ENCODE data around the gene THSD4.
"Not testable (repeated sequence)": the region's sequence is repeated elsewhere in the genome, so short reads cannot be mapped to it uniquely, and the experiment has no call there.

THSD4 gene

DNA sequence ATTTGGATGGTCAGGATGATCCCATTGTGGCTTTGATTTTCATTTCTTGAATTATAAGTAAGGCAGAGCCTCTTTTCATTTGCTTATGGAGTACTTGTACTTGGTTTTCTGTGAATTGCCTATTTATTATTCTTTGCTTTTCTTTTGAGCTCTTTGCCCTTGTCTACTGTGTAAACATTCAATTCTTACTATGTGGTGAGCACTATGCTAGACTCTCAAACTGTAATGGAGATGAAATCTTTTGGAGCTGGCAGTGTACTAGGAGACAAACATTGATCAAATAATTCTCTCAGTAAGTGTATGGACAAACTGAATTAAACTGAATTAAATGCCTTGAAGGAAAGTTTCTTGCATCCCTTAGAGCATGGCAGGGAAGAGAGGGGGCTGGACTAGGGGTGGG lies 608.1 kb downstream of the THSD4 start:
- DNase-seq (ENCODE audit: low spot score) = no peak

DNA sequence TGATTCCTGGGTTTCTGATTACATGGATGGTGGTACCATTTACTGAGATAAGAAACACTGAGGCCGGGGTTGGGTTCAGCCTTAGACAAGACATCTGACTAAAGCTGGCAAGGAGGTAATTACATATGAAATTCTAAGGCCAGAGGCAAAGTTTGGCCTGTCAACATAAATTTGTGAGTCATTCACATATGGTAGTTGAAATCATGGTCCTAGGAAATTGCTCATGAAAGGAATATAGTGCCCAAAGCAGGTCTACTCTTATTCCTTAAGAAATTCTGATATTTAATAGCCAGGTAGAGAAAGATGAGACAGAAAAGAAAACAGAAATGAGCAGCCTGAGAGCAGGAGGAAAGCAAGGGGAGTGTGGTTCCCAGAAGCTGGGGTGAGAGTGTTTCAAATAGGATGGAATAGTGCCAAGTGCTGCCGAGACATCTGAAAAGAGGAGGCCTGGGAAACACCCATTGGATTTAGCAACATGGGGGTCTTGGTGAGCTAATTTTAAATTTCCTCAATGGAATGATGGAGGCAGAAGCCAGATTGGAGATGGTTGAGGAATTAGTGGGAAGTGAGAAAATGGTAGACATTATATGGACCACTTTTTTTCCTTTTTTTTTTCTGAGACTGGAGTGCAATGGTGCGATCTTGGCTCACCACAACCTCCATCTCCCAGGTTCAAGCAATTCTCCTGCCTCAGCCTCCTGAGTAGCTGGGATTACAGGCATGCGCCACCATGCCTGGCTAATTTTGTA lies 610.1 kb downstream of the THSD4 start:
- DNase-seq (ENCODE audit: low spot score) = not testable (repeated sequence)

DNA sequence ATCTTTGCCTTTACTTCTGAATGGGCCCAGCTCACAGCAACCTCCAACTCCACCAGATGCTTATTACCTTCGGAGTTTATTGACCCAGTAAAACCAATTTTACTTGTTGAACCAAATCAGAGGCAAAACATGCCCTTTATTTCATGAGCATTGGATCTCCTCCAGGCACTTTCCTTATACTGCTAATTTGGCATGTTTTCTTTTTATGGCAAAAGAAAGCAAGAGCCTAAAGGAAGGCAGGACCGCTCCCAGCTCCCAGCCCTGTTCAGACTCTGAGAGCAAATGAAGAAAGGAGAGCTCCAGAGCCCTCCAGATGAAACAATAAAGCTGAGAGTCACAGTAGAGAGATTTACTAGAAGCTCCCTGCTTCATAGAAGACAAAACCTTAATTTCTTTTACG lies 613.6 kb downstream of the THSD4 start:
- DNase-seq (ENCODE audit: low spot score) = no peak

DNA sequence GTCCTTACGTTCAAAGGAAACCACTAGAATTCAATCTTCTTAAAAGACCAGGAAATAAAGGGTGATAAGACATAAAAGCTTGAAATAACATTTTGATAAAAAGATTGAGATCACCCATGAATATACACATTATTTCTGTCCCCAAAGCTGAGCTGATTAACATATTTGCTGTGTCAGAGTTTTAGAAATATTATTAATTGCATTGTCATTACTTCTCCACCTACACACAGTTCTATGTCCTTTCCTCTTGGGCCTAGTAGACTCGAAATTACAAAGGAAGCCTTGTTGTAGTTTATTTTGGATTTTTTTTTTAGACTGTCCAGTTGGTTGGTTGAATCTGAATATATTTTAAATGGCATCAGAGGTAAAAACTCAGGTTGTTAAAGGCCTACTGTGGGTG lies 614.0 kb downstream of the THSD4 start:
- DNase-seq (ENCODE audit: low spot score) = no peak

DNA sequence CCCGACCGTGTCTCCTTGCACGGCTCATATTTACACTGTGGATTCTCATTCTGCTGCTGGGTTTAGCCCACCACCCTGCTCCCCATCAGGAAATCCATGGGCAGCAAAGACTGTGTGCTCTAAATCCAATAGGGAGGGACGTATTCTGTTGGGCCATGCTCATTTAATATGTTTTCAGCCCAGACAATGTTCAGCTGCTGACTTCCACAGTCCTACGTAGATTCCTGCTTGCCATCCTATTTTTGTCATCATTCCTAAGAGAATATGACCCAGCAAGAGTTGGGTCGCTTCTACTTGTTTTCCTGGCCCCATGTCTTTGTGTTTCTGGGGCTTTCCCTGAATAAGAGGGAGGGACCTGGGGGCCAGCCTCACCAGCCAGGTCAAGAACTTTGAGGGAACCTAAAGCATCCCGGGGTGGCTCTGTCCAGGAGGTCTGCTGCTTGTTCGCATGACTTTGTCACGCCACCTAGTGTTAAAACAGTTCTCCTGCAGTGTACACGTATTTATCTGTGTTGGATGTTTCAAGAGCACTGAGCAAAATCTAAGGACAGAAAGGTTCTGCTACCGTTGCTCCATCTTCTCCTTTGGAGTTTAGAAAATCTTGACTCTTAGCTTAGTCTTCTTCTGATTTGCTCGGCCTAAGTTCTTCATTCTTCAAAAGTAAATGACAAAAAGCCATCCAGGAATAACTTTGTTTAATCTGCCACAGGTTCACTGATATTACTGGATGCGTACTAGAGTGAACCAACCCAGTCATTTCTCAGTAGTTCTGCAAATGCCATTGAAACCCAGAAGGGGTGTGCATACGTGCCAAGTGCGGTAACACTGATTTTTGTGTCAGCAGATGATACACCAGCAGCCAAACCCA lies 615.2 kb downstream of the THSD4 start:
- peak; percentile 22 for DNase-seq (ENCODE audit: low spot score)

DNA sequence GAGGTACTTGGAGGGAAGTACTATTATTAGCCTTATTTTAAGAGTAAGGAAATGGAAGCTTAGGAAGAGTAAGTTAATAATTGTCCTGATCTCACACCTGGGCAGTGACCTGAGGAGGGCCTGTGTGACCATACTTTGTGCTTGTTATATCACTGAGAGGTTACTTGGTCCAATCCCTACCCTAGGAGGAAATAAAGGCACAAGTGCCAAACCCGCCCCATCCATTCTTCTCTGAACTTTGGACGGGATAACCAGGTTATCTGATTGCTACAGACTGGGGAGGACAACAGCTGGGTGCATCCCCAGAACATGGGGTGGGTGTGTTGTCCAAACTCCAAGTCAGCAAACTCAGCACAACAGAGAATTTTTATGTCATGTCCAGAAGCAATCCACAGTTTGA lies 617.4 kb downstream of the THSD4 start:
- no peak for DNase-seq (ENCODE audit: low spot score)

DNA sequence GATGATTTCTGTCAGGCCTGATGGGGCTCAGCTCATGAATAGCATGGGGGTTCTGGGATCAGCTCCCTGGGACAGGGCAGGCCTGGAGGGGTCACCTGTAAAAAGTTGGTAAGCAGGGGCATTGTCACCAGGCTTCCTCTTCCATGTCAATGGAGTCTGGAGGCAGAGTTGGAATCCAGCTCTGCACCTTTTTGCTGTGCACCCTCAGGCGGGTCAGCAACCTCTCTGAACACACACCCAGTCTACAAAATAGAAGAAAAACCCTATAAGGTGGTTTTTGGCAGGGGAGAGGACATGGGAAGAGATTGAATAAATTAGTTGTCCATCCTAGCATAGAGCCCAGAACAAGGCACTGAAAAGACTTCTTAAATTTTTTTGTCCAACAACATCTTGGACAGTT lies 617.9 kb downstream of the THSD4 start:
- DNase-seq (ENCODE audit: low spot score) = no peak

DNA sequence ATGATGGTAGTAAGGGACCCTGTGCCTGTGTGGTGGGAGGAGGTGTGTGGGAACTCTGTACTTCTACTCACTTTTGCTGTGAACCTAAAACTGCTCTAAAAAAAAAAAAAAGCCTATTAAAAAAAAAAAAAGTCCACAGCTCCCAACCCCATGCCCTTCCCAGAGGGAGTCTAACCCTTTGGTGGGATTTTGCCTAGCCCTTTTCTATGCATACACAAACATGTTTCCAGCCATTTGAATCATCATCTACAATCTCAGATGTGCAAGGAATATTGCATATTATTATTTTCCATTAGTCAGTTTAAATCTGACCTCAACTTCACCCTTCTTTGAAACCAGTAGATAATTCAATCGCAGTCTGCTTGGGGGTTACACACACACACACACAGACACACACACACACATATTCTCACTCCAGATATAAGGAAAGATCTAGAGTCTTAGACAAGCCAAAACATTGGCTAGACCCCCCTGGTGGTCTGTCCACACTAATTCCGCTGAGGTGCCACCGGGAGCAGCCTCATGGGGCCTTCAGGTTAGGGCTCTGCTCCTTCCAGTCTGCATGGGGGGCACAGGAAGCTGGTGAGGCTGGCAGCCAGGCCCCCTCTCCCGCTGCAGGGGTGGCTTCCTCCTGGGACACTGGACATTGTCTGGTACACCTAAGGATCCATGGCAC lies 619.6 kb downstream of the THSD4 start:
- no peak for DNase-seq (ENCODE audit: low spot score)

DNA sequence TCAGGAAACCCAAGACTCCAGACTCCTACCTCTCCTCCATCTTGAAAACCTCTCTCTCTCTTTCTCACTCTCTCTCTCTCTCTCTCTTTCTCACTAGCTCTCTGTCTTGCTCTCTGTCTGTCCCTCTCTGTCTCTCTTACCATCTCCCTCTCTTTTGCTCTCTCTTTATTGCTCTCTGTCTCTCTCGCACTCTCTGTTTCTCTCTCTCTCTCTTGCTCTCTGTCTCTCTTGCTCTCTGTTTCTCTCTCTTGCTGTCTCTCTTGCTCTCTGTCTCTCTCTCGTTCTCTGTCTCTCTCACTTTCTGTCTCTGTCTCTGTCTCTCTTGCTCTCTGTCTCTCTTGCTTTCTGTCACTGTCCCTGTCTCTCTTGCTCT lies 620.1 kb downstream of the THSD4 start:
- DNase-seq (ENCODE audit: low spot score) = no peak

DNA sequence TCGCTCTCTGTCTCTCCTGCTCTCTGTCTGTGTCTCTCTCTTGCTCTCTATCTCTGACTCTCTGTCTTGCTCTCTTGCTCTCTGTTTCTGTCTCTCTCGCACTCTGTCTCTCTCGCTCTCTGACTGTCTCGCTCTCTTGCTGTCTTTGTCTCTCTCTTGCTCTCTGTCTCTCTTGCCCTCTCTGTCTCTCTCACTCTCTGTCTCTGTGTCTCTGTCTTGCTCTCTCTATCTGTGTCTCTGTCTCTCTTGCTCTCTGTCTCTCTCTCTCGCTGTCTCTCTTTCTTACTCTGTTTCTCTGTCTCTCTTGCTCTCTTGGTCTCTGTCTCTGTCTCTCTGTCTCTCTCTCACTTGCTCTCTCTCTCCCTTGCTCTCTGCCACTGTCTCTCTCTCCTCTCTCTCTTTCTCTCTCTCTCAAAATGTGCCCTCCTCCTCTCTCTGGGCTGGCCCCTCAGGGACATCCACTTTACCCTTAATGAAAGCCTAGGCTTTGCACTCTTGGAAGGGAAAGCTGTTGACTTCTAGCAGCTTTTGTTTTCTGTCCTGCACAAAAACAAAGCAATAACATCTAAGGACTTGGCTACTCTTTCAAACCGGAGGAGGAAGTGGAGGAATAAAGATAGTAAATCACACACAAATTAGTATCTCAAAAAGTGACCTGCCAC lies 621.1 kb downstream of the THSD4 start:
- DNase-seq (ENCODE audit: low spot score) = no peak

DNA sequence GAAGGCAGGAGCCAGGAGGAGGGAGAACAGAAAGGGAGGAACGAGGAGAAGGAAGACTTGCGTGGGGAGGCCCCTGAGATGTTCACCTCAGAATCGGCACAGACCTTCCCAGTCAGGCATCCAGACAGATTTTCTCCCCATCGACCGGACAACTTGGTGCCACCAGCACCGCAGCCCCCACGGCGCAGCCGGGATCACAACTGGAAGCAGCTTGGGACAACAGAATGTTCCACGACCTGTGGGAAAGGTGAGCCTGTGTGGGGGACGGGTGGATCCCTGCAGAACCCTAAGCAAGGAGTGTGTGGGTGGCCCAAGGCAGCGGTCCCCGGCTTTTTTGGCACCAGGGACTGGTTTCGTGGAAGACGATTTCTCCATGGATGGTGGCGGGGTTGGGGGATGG lies 622.5 kb downstream of the THSD4 start:
- DNase-seq (ENCODE audit: low spot score) = no peak

DNA sequence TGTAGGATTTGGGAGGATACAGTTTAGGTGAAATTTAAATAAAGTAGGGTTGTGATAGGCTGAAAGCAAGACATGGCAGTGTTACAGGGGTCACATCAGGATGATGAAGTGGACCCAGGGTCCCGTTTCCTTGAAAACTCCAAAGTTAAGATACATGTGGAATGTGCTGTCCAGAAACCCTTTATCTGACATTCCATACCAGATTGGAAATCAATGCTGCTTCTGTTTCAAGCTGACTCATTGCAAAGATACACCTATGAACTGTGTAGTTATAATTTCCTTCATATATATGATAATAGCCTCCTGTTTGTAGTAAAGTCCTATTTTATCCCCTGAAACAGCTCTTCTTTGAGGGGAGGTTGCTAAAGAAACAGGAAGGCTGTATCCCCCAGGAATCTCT lies 624.1 kb downstream of the THSD4 start:
- no peak for DNase-seq (ENCODE audit: low spot score)

DNA sequence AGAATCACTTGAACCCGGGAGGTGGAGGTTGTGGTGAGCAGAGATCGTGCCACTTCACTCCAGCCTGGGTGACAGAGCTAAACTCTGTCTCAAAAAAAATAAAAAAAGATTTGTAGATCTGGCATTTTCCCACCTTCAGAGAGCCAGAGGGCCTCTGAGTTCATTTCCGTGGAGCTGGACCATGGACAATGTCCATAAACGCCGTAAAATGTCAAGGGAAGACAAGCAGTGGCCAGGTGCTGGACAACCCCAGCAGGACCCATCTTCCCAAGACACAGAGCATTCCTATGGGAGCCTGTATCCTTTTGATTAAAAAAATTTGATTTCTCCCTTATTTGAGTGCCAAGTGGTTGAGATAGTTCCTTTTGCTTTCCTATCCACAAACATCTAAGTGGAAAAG lies 627.7 kb downstream of the THSD4 start:
- DNase-seq (ENCODE audit: low spot score) = no peak

DNA sequence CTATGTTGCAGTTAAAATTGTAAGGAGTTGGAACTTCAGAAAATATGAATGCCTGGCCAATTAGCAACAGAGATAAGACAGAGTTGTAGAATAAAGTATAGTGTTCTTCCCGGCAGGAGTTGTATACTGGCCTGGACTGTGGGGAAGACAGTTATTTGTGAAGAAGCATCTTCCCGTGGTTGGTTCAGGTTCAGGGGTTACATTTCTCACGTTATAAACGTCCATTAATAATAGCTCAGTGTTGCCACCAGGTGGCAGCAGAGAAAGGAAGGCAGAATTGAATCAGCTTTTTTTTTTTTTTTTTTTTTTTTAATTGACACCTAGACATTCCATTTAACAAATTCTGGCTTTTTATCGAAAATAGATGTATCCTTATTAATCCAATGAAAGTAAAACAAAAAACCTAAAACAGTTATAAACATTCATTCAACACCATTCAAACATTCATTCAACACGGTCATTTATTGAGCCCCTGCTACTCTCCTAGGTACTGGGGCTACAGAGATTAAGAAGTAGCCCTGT lies 628.7 kb downstream of the THSD4 start:
- DNase-seq (ENCODE audit: low spot score) = peak; percentile 17

DNA sequence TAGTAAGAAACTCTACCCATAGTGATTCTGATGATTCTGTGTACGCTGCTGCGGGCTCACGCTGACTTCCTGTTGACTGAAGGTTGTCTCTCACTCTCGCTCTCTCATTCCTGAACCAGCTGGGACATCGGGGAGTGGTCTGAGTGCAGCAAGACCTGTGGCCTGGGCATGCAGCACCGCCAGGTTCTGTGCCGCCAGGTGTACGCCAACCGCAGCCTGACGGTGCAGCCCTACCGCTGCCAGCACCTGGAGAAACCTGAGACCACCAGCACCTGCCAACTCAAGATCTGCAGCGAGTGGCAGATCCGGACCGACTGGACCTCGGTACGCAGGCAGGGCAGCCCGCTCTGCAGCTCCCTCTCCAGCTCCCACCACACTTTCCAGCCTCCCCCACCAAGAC lies 631.4 kb downstream of the THSD4 start:
- no peak for DNase-seq (ENCODE audit: low spot score)

DNA sequence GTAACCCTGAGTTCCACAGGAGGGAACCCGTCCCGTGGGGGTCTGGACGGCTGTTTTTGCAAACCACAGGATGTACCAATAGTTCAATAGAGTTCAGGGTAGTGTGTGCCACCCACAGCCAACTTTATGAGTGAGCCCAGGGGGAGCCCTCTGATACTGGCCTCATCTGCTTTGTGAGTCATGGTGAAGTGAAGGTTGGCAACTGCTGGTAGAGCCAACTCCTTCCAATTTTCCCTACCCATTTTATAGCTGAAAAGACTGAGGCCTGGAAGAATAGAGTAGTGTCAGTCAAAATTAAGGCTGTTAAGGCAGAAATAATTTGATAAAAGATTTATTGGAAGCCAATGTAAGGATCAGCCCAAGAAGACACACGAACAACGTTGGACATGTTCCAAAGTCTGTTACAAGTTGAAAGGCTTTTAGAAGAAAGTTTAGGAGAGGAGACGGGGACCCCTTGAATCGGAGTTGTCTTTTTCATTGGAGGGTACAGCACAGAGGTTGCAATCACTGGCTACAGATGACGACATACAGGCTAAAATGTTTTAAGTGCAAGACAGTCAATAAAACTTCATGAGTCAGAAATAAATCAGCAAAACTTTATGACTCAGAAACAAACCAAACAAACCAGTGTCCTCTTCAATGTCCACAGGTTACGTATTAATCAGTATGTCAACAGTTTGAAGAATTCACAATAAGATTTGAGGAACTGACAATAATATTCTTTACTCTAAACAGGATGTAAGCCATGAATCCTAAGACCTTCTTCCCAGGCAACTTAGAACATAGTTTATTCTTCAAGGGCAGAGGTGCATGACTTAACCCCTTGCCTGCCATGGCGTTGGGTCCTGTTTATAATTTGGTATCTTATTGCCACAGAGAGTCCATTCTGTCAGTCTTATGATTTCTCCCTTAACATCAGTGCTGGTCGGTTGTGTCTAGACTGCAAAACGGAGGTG lies 632.1 kb downstream of the THSD4 start:
- DNase-seq (ENCODE audit: low spot score) = no peak

DNA sequence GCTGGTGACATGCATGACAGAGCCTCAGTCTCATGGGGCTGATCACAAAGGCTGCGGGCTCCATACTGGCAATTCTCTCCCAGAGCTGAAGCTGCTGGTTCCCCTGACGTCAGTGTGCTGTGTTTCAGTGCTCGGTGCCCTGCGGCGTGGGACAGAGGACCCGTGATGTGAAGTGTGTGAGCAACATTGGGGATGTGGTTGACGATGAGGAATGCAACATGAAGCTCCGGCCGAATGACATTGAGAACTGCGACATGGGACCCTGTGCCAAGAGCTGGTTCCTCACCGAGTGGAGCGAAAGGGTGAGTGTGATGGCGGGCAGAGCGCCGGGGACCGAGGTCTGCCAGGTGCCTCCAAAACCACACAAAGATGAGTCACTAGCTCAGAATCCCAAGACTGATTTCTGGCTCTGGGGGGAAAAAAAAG lies 633.0 kb downstream of the THSD4 start:
- DNase-seq (ENCODE audit: low spot score) = no peak

DNA sequence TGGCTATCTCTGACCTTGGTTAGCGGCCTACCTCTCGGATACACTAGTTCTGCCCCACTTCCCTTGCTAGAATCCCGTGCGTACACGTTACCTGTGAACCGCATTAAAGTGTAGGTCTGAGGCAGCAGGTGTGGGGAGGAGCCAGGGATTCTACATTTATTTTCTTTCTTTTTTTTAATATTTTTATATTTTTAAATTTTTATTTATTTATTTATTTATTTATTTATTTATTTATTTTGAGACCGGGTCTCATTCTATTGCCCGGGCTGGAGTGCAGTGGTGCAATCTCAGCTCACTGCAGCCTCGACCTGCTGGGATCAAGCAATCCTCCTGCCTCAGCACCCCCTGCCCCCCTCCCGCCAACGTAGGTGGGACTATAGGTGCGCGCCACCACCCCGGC lies 634.2 kb downstream of the THSD4 start:
- no peak for DNase-seq (ENCODE audit: low spot score)

DNA sequence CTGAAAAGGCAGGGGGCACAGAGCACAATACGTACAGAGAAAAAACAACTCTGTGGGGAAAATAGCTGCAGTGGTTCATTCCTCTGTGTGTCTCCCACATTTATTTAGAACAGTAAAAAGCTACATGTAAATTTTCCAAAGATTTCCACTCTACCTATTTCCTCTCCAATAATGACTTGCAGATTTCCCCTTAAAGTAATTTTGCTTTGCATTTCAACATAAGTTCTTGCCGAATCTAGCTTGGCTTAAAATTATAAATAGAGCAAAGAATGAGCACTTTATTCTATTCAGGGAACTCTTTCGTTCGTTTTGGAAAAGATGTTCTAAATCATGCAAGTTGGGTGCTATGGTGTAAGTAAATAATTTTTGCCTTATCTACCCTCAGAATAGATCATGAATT lies 636.9 kb downstream of the THSD4 start:
- peak; percentile 7 for DNase-seq (ENCODE audit: low spot score)

DNA sequence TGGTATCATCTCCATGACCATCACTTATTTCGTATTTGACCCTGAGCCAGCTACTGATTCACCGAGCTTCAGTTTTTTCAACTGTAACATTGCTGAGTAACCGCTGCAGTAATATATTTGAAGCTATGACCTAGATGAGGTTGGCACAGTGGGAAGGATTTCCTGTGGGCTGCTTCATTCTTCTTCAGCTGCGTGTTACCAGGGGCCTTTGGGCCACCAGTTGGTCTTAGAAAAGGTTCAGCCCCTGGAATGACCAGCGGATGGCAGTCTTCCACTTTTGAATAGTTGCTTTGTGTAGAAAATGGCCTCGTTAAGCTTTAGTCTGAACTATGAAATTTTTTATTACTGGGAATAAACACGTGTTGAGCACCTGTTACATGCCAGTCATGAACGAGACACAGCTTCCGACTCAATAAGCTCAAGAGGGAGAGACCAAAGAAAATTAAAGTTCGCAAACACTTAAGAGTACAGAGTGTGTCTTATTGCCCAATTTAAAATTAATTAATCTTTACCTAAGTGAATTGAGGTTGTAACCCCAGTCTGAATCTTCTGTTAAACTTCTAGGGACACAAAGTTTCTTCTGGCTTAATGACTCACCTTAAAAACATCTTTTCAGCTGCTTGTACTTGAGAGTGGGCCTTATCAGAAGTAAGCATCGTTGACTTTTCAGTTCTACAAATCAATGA lies 637.5 kb downstream of the THSD4 start:
- DNase-seq (ENCODE audit: low spot score) = no peak
